ENCODE results near the gene TOR1AIP2. TPM values are rescaled to one million over a fixed set of nuclear protein-coding genes. Genes with fewer than 3 reads are reported as not detected.

TOR1AIP2 gene
- total RNA-seq, 2 donors from 2014 or later = 60.5 to 75.2 TPM

- peaks cover 0 to 9% of the 10 kb centered on the region in 2 donors for H3K27me3 Mint-ChIP-seq
- no peak for ATAC-seq
- H3K4me3 Mint-ChIP-seq = no peak overlapping the region
- H3K4me1 Mint-ChIP-seq (ENCODE audit: low read depth in 2 of 2) = no peaks in the 10 kb centered on the region
- DNase-seq (ENCODE audit: low spot score) = no peak
- H3K36me3 Mint-ChIP-seq = no peaks in the 10 kb centered on the region
- no peaks in the 10 kb centered on the region for H3K9me3 Mint-ChIP-seq
- H3K27ac Mint-ChIP-seq = no peak overlapping the region
Observed at GRCh38 chr1:179803918-179804317, 73.7 kb downstream of the TOR1AIP2 start.

GRCh38 chr1:179803104-179803503 is 74.5 kb downstream of the TOR1AIP2 start:
- Mint-ChIP-seq H3K9me3 (no peaks in the 10 kb centered on the region), H3K27ac (no peak overlapping the region), H3K4me1 (ENCODE audit: low read depth in 2 of 2) (no peaks in the 10 kb centered on the region), H3K4me3 (no peak overlapping the region), H3K27me3 (peaks cover 0 to 14% of the 10 kb centered on the region in 2 donors), H3K36me3 (no peaks in the 10 kb centered on the region)
- DNase-seq (ENCODE audit: low spot score) = no peak
- ATAC-seq = no peak

- no peak overlapping the region for H3K27ac Mint-ChIP-seq
- H3K27me3 Mint-ChIP-seq = peaks cover 2 to 20% of the 10 kb centered on the region in 2 donors
- H3K9me3 Mint-ChIP-seq = no peaks in the 10 kb centered on the region
- no peaks in the 10 kb centered on the region for H3K36me3 Mint-ChIP-seq
- ATAC-seq = no peak
- H3K4me3 Mint-ChIP-seq = no peak overlapping the region
- H3K4me1 Mint-ChIP-seq (ENCODE audit: low read depth in 2 of 2) = no peaks in the 10 kb centered on the region
- DNase-seq (ENCODE audit: low spot score) = no peak
Observed at GRCh38 chr1:179800481-179800880, 77.1 kb downstream of the TOR1AIP2 start.

- H3K27ac Mint-ChIP-seq = no peak overlapping the region
- no peak for ATAC-seq
- no peak overlapping the region for H3K4me3 Mint-ChIP-seq
- H3K9me3 Mint-ChIP-seq = no peaks in the 10 kb centered on the region
- no peaks in the 10 kb centered on the region for H3K36me3 Mint-ChIP-seq
- no peak for DNase-seq (ENCODE audit: low spot score)
- H3K27me3 Mint-ChIP-seq = peaks cover 2 to 19% of the 10 kb centered on the region in 2 donors
- no peaks in the 10 kb centered on the region for H3K4me1 Mint-ChIP-seq (ENCODE audit: low read depth in 2 of 2)
Observed at GRCh38 chr1:179798864-179799516, 78.6 kb downstream of the TOR1AIP2 start.

GRCh38 chr1:179798213-179798863 is 79.3 kb downstream of the TOR1AIP2 start:
- H3K4me1 Mint-ChIP-seq (ENCODE audit: low read depth in 2 of 2) = no peaks in the 10 kb centered on the region
- no peak overlapping the region for H3K4me3 Mint-ChIP-seq
- no peak for ATAC-seq

GRCh38 chr1:179794669-179795068 is 82.9 kb downstream of the TOR1AIP2 start:
- Mint-ChIP-seq H3K27me3 (peaks cover 11 to 33% of the 10 kb centered on the region in 2 donors), H3K36me3 (no peaks in the 10 kb centered on the region), H3K9me3 (no peaks in the 10 kb centered on the region), H3K4me3 (no peak overlapping the region), H3K4me1 (ENCODE audit: low read depth in 2 of 2) (no peaks in the 10 kb centered on the region), H3K27ac (no peak overlapping the region)
- ATAC-seq = no peak
- no peak for DNase-seq (ENCODE audit: low spot score)

More at GRCh38 chr1:179798213-179798863, 79.3 kb downstream of the TOR1AIP2 start:
- H3K9me3 Mint-ChIP-seq = no peaks in the 10 kb centered on the region
- H3K27me3 Mint-ChIP-seq = peaks cover 2 to 19% of the 10 kb centered on the region in 2 donors
- no peaks in the 10 kb centered on the region for H3K36me3 Mint-ChIP-seq
- no peak overlapping the region for H3K27ac Mint-ChIP-seq
- DNase-seq (ENCODE audit: low spot score) = no peak

- no peak overlapping the region for H3K27ac Mint-ChIP-seq
- H3K36me3 Mint-ChIP-seq = no peaks in the 10 kb centered on the region
- H3K4me1 Mint-ChIP-seq (ENCODE audit: low read depth in 2 of 2) = no peaks in the 10 kb centered on the region
- H3K4me3 Mint-ChIP-seq = no peak overlapping the region
- ATAC-seq (no peak), DNase-seq (ENCODE audit: low spot score) (no peak)
- peaks cover 14 to 37% of the 10 kb centered on the region in 2 donors for H3K27me3 Mint-ChIP-seq
- no peaks in the 10 kb centered on the region for H3K9me3 Mint-ChIP-seq
Observed at GRCh38 chr1:179794146-179794545, 83.5 kb downstream of the TOR1AIP2 start.

GRCh38 chr1:179793281-179793680 is 84.3 kb downstream of the TOR1AIP2 start:
- Mint-ChIP-seq H3K27me3 (peaks cover 15 to 34% of the 10 kb centered on the region in 2 donors), H3K9me3 (no peaks in the 10 kb centered on the region)
- no peak for ATAC-seq

More at GRCh38 chr1:179793281-179793680, 84.3 kb downstream of the TOR1AIP2 start:
- H3K4me1 Mint-ChIP-seq (ENCODE audit: low read depth in 2 of 2) = no peaks in the 10 kb centered on the region
- H3K36me3 Mint-ChIP-seq = no peaks in the 10 kb centered on the region
- no peak overlapping the region for H3K27ac Mint-ChIP-seq
- no peak for DNase-seq (ENCODE audit: low spot score)
- H3K4me3 Mint-ChIP-seq = no peak overlapping the region

Other genes starting within 250 kb of the TOR1AIP2 start
- not detected for gene FAM163A, start 134.5 kb downstream of the TOR1AIP2 start, total RNA-seq
- 10 to 100 TPM; 73.1 to 84.0 TPM for gene TOR1AIP1, start 4.5 kb upstream of the TOR1AIP2 start, total RNA-seq
- 10 to 100 TPM; 70.0 to 72.6 TPM for gene CEP350, start 77.0 kb upstream of the TOR1AIP2 start, total RNA-seq